Activated CD4-positive, alpha-beta T cell treated with anti-CD3 and anti-CD28 coated beads, Interleukin-2, amount 10 ng/mL, durations not matched to agents 7 days and 5 days (primary cell): ENCODE results near the gene THAP10. TPM values are rescaled to one million over a fixed set of nuclear protein-coding genes. Genes with fewer than 3 reads are reported as not detected.
"Not testable (repeated sequence)": the region's sequence is repeated elsewhere in the genome, so short reads cannot be mapped to it uniquely, and the experiment has no call there.

Experiments used
- CTCF ChIA-PET: fragments of 350-600 bp; sonication (Branson Sonifier 250); formaldehyde crosslinking; loops from one replicate; lab custom pipeline; 2021; ENCODE audit warnings: antibody characterized with exemption; lab: Charles Lee
- POLR2A ChIA-PET: fragments of 350-600 bp; sonication (Branson Sonifier 250); formaldehyde crosslinking; loops from one replicate; lab custom pipeline; 2021; ENCODE audit warnings: antibody characterized with exemption; lab: Charles Lee
- DNase-seq: peaks from one replicate; pipeline ENCODE4 v3.0.0-alpha.2; 2020
- H3K27ac Mint-ChIP-seq: one replicate; pipeline ENCODE4 v1.8.0; 2021; ENCODE audit warnings: mild to moderate bottlenecking, moderate library complexity, mixed read lengths
- H3K27me3 Mint-ChIP-seq: one replicate; pipeline ENCODE4 v1.8.0; 2021; ENCODE audit warnings: mixed read lengths
- H3K36me3 Mint-ChIP-seq: one replicate; pipeline ENCODE4 v1.8.0; 2021; ENCODE audit warnings: low read depth, mixed read lengths
- H3K4me1 Mint-ChIP-seq: one replicate; pipeline ENCODE4 v1.8.0; 2021; ENCODE audit warnings: mixed read lengths
- H3K4me3 Mint-ChIP-seq: one replicate; pipeline ENCODE4 v1.8.0; 2021; ENCODE audit warnings: mild to moderate bottlenecking, moderate library complexity, mixed read lengths
- H3K9me3 Mint-ChIP-seq: one replicate; pipeline ENCODE4 v1.8.0; 2021; ENCODE audit warnings: mixed read lengths
- total RNA-seq, 2 experiments: library from RNA; stranded (reverse); gene quantifications; one replicate each; pipeline ENCODE4 v1.2.3, GENCODE V29; 2021

The THAP10 gene
- total RNA-seq: not detected

DNA sequence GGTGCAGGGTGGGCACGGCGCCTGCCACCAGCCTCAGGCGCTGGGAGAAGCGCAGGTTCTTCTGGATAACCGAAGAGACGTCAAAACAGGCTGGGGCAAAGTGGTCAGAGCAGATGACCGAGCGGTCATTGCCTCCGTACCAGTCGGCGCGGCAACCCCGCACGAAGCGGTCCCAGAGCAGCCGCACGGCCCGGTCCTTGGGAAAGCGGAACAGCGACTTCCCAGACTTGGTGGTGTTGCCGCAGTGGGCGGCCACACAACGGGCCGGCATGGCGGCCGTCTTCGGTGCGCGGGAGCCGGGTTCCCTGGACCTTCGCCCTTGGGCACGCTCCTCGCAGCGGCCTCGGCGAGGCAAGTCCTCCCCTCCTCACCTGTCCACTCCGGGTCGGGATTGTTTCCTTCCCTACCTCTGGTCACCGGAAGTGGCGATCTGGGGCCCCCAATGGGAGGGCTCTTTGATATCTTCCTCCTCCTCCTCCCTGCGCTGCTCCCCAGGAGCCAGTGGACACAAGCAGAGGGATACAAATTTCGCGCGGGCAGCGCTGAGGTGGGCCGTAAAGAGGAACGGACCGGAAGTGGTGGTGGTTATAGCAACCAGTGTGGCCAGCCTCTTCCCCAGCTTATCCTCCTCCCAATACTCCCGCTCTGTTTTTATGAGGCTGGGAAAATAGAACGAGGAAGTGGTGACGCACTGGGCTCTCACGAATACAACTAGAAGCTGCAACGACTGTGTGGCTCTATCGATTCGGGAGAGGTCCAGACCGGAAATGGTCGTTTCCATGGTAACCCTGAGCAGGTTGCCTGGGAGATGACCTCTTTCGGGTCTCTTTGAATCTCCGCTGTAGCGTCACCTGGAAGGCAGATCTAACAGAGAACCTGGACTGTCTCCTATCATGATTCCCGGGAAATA lies at the start of gene THAP10, which contains the start of gene LRRC49:
Gene THAP10 (minus strand): TSS at position 432 of the 910 bp plus-strand sequence. CDS start 161 bp downstream, at position 271.
Gene LRRC49 (plus strand): TSS at position 825 of the 910 bp plus-strand sequence. CDS start 69 bp downstream, at position 894.
- ChIA-PET CTCF (interaction anchor here (0.9 kb wide), 1 partner anchor 113 kb away, joined by 4 read pairs; no protein-coding TSS in a partner anchor), POLR2A (no interaction called here)
- DNase-seq: peak; percentile 53
- Mint-ChIP-seq H3K27ac (peak within 1 kb of the TSS; percentile 63), H3K36me3 (no peaks in the 10 kb centered on the region), H3K27me3 (peaks cover 53% of the 10 kb centered on the region), H3K4me1 (peaks cover 10% of the 10 kb centered on the region), H3K9me3 (no peaks in the 10 kb centered on the region), H3K4me3 (peak within 1 kb of the TSS; percentile 66)

DNA sequence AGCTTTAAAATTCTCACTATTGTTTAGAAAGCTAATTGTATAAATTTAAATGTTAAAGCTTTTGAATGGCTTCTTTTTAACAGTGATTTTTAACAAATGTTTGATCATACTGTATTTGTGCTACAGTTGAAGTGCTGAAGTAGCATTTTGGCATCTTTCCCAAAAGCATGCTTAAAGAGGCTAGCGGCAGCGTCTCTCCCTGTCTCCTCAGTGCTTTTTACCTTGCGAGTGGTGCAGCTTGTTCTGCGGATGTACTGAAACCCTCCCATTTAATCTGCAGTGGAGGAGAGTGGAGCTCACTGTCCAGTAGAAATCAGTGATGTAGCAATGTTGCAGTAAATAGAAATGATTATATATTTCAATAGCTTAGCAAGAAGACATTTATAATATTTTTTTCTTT lies 44.1 kb upstream of the THAP10 start:
- no peaks in the 10 kb centered on the region for H3K9me3 Mint-ChIP-seq

DNA sequence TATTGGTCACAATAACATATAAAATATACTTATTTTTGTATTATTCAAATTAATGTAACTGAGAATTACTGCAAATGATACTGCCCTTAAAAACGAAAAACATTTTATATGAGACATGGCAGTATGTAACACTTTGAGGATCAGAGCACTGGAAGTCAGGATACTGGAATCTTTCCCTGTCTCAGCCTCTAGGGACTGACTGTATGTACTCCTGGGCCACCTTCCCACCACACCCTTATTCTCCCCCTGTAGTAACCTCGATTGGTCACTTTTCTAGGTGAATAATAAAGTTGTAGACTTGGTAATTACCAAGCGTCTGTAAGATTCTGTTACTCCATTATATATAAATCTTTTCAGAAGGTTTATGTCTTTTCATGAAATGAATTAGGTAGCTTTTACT lies 43.4 kb upstream of the THAP10 start:
- ChIA-PET CTCF (interaction anchor here (1.4 kb wide), 1 partner anchor 11 kb away, joined by 3 read pairs; no protein-coding TSS in a partner anchor), POLR2A (no interaction called here)
- Mint-ChIP-seq H3K4me1 (no peaks in the 10 kb centered on the region), H3K36me3 (no peaks in the 10 kb centered on the region), H3K27ac (no peak overlapping the region), H3K9me3 (no peaks in the 10 kb centered on the region), H3K4me3 (no peak overlapping the region), H3K27me3 (peaks cover 28% of the 10 kb centered on the region)
- DNase-seq: no peak

More for the DNA sequence above, 44.1 kb upstream of the THAP10 start:
- H3K27ac Mint-ChIP-seq: no peak overlapping the region
- ChIA-PET POLR2A (no interaction called here), CTCF (interaction anchor here (1.4 kb wide), 1 partner anchor 11 kb away, joined by 3 read pairs; no protein-coding TSS in a partner anchor)
- H3K36me3 Mint-ChIP-seq: no peaks in the 10 kb centered on the region
- no peak overlapping the region for H3K4me3 Mint-ChIP-seq
- H3K27me3 Mint-ChIP-seq: peaks cover 26% of the 10 kb centered on the region
- no peaks in the 10 kb centered on the region for H3K4me1 Mint-ChIP-seq
- no peak for DNase-seq

DNA sequence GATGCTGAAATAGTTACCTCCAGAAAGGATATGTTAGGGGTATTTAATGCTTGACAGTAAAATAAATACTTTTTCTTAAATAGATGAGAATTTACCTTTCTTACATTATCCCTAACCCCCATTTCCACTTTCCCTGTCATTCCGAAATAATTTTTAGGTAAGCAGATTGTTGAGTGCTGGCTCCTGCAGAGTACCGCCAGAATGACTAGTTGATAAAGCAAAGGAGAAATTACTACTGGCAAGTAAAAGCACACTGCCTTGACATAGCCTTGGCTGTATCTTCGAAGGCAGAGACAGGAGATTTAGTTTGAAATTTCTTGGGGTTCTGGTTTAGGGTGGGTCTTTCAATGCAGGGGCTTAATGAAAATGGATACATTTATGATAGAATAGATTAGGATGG lies 41.2 kb upstream of the THAP10 start:
- H3K9me3 Mint-ChIP-seq: no peaks in the 10 kb centered on the region

DNA sequence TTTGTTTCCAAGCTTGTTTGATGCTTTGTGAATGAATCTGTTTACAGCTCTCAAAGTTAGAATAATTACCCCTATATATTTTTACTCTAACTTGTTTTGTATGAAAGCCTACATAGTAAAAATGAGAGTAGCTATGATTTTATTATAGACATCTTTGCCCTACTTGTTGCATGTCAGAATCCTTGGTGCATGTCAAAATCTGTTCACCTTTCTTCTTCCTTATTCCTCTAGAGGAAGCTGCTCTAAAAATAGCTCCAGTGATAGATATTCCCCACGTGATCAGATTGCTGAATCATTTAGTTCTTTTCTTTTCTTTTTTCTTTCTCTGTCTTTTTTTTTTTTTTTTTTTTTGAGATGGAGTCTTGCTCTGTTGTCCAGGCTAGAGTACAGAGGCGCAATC lies 40.2 kb upstream of the THAP10 start:
- peaks cover 23% of the 10 kb centered on the region for H3K27me3 Mint-ChIP-seq
- no peak overlapping the region for H3K27ac Mint-ChIP-seq
- DNase-seq: no peak
- CTCF ChIA-PET: no interaction called here
- no peaks in the 10 kb centered on the region for H3K4me1 Mint-ChIP-seq
- no peaks in the 10 kb centered on the region for H3K9me3 Mint-ChIP-seq
- no peaks in the 10 kb centered on the region for H3K36me3 Mint-ChIP-seq
- no peak overlapping the region for H3K4me3 Mint-ChIP-seq
- POLR2A ChIA-PET: no interaction called here

More for the DNA sequence above, 41.2 kb upstream of the THAP10 start:
- peaks cover 26% of the 10 kb centered on the region for H3K27me3 Mint-ChIP-seq
- no peaks in the 10 kb centered on the region for H3K4me1 Mint-ChIP-seq
- no peak for DNase-seq
- H3K36me3 Mint-ChIP-seq: no peaks in the 10 kb centered on the region
- CTCF ChIA-PET: no interaction called here
- POLR2A ChIA-PET: no interaction called here
- H3K4me3 Mint-ChIP-seq: no peak overlapping the region
- H3K27ac Mint-ChIP-seq: no peak overlapping the region

DNA sequence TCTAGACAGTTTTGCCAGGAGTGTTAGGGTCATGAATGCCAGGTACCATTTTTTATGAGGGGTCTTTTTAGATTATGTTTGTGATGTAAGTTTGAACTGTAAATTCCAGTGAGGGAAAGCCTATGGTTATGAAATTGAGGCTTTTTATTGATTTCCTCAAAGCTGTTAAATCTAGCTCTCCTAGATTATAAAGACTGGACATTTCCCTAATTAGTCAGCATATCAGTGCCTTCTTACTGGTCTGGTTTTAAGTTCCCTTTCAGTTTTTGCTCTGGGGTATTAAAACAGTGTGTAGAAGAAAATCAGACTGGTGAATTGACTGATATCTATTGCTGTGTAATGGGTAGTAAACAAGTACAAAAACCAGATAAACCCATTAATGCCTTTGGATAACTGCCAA lies 39.6 kb upstream of the THAP10 start:
- Mint-ChIP-seq H3K4me3 (no peak overlapping the region), H3K36me3 (no peaks in the 10 kb centered on the region), H3K9me3 (no peaks in the 10 kb centered on the region), H3K27ac (no peak overlapping the region), H3K4me1 (peaks cover under 1% of the 10 kb centered on the region), H3K27me3 (peaks cover 26% of the 10 kb centered on the region)
- POLR2A ChIA-PET: no interaction called here
- CTCF ChIA-PET: no interaction called here
- no peak for DNase-seq

DNA sequence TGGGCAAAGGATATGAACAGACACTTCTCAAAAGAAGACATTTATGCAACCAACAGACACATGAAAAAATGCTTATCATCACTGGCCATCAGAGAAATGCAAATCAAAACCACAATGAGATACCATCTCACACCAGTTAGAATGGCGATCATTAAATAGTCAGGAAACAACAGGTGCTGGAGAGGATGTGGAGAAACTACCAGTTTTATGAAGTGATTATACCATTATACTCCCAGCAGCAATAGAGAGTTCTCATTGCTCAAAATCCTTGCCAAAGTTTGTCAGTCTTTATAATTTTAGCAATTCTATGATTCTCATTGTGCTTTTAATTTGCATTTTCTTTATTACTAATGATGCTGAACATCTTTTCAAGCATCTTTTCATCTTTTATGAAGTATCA lies 34.7 kb upstream of the THAP10 start:
- H3K4me1 Mint-ChIP-seq, CTCF ChIA-PET, H3K27ac Mint-ChIP-seq, DNase-seq, H3K36me3 Mint-ChIP-seq, H3K4me3 Mint-ChIP-seq, H3K9me3 Mint-ChIP-seq, POLR2A ChIA-PET: not testable (repeated sequence)
- H3K27me3 Mint-ChIP-seq: peaks cover 36% of the 10 kb centered on the region

DNA sequence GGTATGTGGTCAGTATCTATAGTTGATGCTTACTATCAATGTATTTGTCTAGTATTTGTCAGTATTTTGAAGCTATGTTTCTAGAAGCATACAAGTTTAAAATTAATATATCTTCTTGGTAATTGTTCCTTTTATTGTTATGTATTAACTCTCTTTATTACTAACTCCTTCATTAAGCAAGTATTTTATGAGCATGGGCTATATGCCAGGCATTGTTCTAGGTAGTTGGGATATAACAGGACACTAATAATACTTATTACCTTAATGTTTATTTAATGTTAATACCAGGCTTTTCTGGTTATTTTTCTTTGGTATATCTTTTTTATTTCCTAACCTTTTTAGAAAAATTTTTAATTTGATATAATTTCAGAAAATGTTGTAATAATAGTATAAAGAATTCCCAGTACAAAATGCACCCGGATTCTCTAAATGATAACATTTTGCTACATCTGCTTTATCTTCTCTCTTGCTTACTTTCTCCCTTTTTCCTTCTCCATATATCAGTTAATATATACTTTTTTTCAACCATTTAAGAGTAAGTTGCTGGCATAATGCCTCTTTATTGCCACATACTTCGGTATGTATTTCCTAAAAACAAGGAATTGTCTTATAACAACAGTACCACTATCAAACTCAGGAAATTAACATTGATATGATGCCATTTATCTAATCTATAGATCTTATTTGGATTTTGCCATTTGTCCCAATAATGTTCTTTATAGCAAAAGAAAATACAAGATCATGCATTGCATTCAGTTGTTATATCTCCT lies 31.3 kb upstream of the THAP10 start:
- ChIA-PET POLR2A (no interaction called here), CTCF (no interaction called here)
- Mint-ChIP-seq H3K36me3 (no peaks in the 10 kb centered on the region), H3K27ac (no peak overlapping the region), H3K4me3 (no peak overlapping the region), H3K27me3 (peaks cover 40% of the 10 kb centered on the region), H3K9me3 (no peaks in the 10 kb centered on the region), H3K4me1 (peaks cover 3% of the 10 kb centered on the region)
- no peak for DNase-seq

DNA sequence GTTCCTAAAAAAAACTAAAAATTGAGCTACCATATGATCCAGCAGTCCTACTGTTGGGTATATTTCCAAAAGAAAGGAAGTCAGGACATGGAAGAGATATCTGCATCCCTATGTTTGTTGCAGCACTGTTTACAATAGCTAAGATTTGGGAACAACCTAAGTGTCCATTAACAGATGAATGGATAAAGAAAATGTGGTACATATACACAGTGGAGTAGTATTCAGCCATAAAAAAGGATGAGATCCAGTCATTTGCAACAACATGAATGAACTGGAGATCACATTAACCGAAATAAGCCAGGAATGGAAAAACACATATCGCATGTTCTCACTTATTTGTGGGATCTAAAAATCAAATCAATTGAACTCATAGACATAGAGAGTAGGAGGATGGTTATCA lies 29.9 kb upstream of the THAP10 start:
- no peak overlapping the region for H3K27ac Mint-ChIP-seq
- CTCF ChIA-PET: no interaction called here
- no peak for DNase-seq
- H3K36me3 Mint-ChIP-seq: no peaks in the 10 kb centered on the region
- no peak overlapping the region for H3K4me3 Mint-ChIP-seq
- H3K27me3 Mint-ChIP-seq: peaks cover 41% of the 10 kb centered on the region
- peaks cover 3% of the 10 kb centered on the region for H3K4me1 Mint-ChIP-seq
- POLR2A ChIA-PET: no interaction called here
- no peaks in the 10 kb centered on the region for H3K9me3 Mint-ChIP-seq

DNA sequence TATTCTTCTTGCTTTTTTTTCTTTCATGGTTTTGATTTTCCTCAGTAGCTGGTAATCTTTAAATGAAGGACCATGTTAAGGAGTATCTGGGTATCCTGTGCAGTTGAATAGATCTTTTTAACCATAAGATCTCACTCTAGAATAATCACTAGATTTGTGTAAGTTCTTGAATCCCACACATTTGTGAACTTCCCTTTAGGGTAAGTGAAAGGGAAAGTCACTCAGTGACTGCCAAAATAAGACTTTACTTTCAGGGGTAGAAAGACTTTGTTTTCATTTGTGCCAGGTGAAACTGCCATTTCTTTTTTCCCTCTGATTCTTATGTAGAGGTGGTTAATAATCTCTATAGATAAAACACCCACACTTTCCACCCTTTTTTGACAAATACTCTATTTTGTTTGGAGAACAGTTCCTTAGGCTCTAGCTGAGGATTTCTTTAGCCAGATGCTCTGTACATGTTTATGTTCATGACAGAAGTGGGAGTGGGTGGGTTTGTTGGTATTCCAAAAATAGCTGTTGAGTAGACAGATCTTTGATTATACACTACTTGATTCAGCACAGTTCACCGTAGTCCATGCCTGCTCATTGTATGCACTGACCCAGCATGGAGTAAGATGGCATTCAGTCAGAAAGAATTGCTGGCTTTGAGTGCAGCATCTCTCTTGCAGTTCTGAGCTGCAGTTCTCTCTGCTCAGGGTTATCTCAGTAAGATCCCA lies 28.9 kb upstream of the THAP10 start:
- Mint-ChIP-seq H3K9me3 (no peaks in the 10 kb centered on the region), H3K4me3 (no peak overlapping the region), H3K27me3 (peaks cover 33% of the 10 kb centered on the region), H3K36me3 (no peaks in the 10 kb centered on the region), H3K27ac (no peak overlapping the region), H3K4me1 (no peaks in the 10 kb centered on the region)
- POLR2A ChIA-PET: no interaction called here
- no peak for DNase-seq
- CTCF ChIA-PET: no interaction called here

DNA sequence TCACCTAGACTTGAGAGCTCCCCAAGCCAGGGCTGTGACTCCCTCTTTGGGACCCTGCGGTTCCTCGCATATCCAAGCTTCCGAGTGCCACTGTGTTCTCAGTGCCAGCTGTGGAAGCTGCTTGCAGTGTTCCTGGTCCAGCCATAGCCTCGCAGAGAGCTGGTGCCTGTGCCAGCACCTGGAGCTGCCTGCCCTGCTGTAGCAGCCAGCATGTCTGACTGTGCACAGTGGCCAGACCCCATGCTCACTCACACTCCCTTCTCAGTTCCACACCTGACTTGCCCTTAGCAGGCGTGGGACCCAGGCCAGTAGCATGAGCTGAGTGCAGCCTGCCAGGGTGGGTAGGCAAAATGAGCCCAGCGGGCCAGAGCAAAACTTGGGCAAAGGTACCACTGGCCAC lies 25.7 kb upstream of the THAP10 start:
- H3K36me3 Mint-ChIP-seq: no peaks in the 10 kb centered on the region
- DNase-seq: no peak
- H3K9me3 Mint-ChIP-seq: no peaks in the 10 kb centered on the region
- no peak overlapping the region for H3K4me3 Mint-ChIP-seq
- H3K27ac Mint-ChIP-seq: no peak overlapping the region
- peaks cover 24% of the 10 kb centered on the region for H3K27me3 Mint-ChIP-seq
- no peaks in the 10 kb centered on the region for H3K4me1 Mint-ChIP-seq
- POLR2A ChIA-PET: no interaction called here
- CTCF ChIA-PET: no interaction called here

DNA sequence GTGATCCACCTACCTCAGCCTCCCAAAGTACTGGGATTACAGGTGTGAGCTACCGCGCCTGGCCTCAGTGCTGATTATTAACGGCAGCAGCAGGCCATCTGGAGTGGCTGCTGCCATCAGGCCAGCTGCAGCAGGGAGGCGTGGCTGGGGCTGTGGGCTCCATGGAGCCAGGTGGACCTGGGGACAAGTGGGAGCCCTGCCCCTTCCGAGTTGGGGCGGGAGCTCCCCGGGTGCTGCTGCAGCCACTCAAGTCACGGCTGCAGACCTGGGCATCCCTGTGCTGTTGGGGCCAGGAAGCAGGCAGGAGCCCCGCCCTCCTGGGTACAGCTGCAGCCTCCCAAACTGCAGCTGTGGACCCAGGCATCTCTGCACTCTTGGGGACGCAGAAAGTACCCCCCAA lies 24.3 kb upstream of the THAP10 start:
- Mint-ChIP-seq H3K4me1 (no peaks in the 10 kb centered on the region), H3K27ac (no peak overlapping the region), H3K4me3 (no peak overlapping the region), H3K36me3 (no peaks in the 10 kb centered on the region), H3K27me3 (peaks cover 23% of the 10 kb centered on the region), H3K9me3 (no peaks in the 10 kb centered on the region)
- ChIA-PET POLR2A (no interaction called here), CTCF (interaction anchor here (0.5 kb wide), 1 partner anchor 1324 kb away, joined by 3 read pairs; no protein-coding TSS in a partner anchor)
- no peak for DNase-seq
